HEK293T (cell line): Measurements from ENCODE around the gene AGBL5.

Experiments used
- ARNT ChIP-seq: fragments of 450-650 bp; IDR thresholded peaks from 2 replicates; pipeline ENCODE4 v1.6.1; 2017; ENCODE audit warnings: mild to moderate bottlenecking
- CTBP1 ChIP-seq: fragments of 450-650 bp; IDR thresholded peaks from 2 replicates; pipeline ENCODE4 v1.6.1; 2016; ENCODE audit warnings: borderline replicate concordance
- HDGF ChIP-seq: fragments of 450-650 bp; IDR thresholded peaks from 2 replicates; pipeline ENCODE4 v1.6.1; 2017; ENCODE audit warnings: antibody characterized with exemption, borderline replicate concordance
- SP1 ChIP-seq: fragments of 450-650 bp; IDR thresholded peaks from 2 replicates; pipeline ENCODE4 v1.6.1; 2017
- SUZ12 ChIP-seq: fragments of 450-650 bp; IDR thresholded peaks from 2 replicates; pipeline ENCODE4 v1.6.1; 2016; ENCODE audit warnings: mild to moderate bottlenecking
- TARDBP ChIP-seq: fragments of 450-650 bp; IDR thresholded peaks from 2 replicates; pipeline ENCODE4 v1.6.1; 2016

GRCh38 chr2:27009083-27009482, 42.4 kb upstream of the AGBL5 start:
- TF ChIP-seq HDGF, result no peak
- no peak for TF ChIP-seq SP1
- TF ChIP-seq TARDBP, result no peak
- TF ChIP-seq ARNT, result no peak
- TF ChIP-seq SUZ12, result no peak
- no peak for TF ChIP-seq CTBP1
